H9 (cell line): ENCODE data around the gene CBR3. TPM values are rescaled to one million over a fixed set of nuclear protein-coding genes. Genes with fewer than 3 reads are reported as not detected.

Experiments used
- DNase-seq: peaks from one replicate; pipeline ENCODE4 v3.0.0-alpha.2; 2017
- H2AFZ ChIP-seq: one replicate; pipeline ENCODE4 v1.6.1; 2013; ENCODE audit warnings: mild to moderate bottlenecking, low read length, control low read depth, moderate library complexity
- H2AK5ac ChIP-seq: 2 replicates; pipeline ENCODE4 v1.6.1; 2013; ENCODE audit warnings: low read length, control low read depth, mixed read lengths; ENCODE audit not compliant: insufficient read length
- H2BK120ac ChIP-seq: one replicate; pipeline ENCODE4 v1.6.1; 2013; ENCODE audit warnings: low read depth, mild to moderate bottlenecking, low read length, control low read depth, inconsistent platforms; ENCODE audit not compliant: poor library complexity, severe bottlenecking
- H2BK12ac ChIP-seq: 2 replicates; pipeline ENCODE4 v1.6.1; 2013; ENCODE audit warnings: low read length, control low read depth, mixed read lengths, low read depth; ENCODE audit not compliant: insufficient read length
- H2BK15ac ChIP-seq: 2 replicates; pipeline ENCODE4 v1.6.1; 2013; ENCODE audit warnings: low read depth, low read length, control low read depth
- H2BK20ac ChIP-seq: one replicate; pipeline ENCODE4 v1.6.1; 2013; ENCODE audit warnings: low read depth, mild to moderate bottlenecking, low read length, control low read depth, inconsistent platforms; ENCODE audit not compliant: poor library complexity, severe bottlenecking
- H2BK5ac ChIP-seq: 2 replicates; pipeline ENCODE4 v1.6.1; 2013; ENCODE audit warnings: low read length, control low read depth, mixed read lengths; ENCODE audit not compliant: insufficient read length
- H3K14ac ChIP-seq: 2 replicates; pipeline ENCODE4 v1.6.1; 2013; ENCODE audit warnings: low read length, control low read depth; ENCODE audit not compliant: insufficient read depth
- H3K18ac ChIP-seq: 2 replicates; pipeline ENCODE4 v1.6.1; 2013; ENCODE audit warnings: low read depth, mild to moderate bottlenecking, mixed read lengths, low read length, control low read depth; ENCODE audit not compliant: insufficient read length
- H3K23ac ChIP-seq: 2 replicates; pipeline ENCODE4 v1.6.1; 2013; ENCODE audit warnings: low read length, control low read depth, mixed read lengths, low read depth; ENCODE audit not compliant: insufficient read length
- H3K23me2 ChIP-seq: 2 replicates; pipeline ENCODE4 v1.6.1; 2013; ENCODE audit warnings: low read depth, mild to moderate bottlenecking, mixed read lengths, low read length, control low read depth; ENCODE audit not compliant: insufficient read length, poor library complexity, severe bottlenecking
- H3K27ac ChIP-seq: 2 replicates; pipeline ENCODE4 v1.5.1; 2013; ENCODE audit warnings: low read length, control low read depth, mixed read lengths, low read depth; ENCODE audit not compliant: insufficient read length
- H3K27me3 ChIP-seq: 2 replicates; pipeline ENCODE4 v1.6.1; 2013; ENCODE audit warnings: low read length, control low read depth, inconsistent platforms; ENCODE audit not compliant: insufficient read depth
- H3K4ac ChIP-seq: 2 replicates; pipeline ENCODE4 v1.6.1; 2013; ENCODE audit warnings: low read depth, mild to moderate bottlenecking, control low read depth, inconsistent platforms, low read length, moderate library complexity
- H3K4me1 ChIP-seq: 2 replicates; pipeline ENCODE4 v1.6.1; 2013; ENCODE audit warnings: low read length, control low read depth, inconsistent platforms; ENCODE audit not compliant: insufficient read depth
- H3K4me2 ChIP-seq: 2 replicates; pipeline ENCODE4 v1.6.1; 2013; ENCODE audit warnings: low read length, control low read depth, mixed read lengths; ENCODE audit not compliant: insufficient read length, insufficient read depth
- H3K56ac ChIP-seq: 2 replicates; pipeline ENCODE4 v1.6.1; 2013; ENCODE audit warnings: low read depth, mild to moderate bottlenecking, mixed read lengths, low read length, control low read depth; ENCODE audit not compliant: insufficient read length
- H3K79me1 ChIP-seq: 2 replicates; pipeline ENCODE4 v1.6.1; 2013; ENCODE audit warnings: low read depth, mild to moderate bottlenecking, moderate library complexity, low read length, control low read depth, inconsistent platforms; ENCODE audit not compliant: insufficient read depth, poor library complexity, severe bottlenecking
- H3K79me2 ChIP-seq: 2 replicates; pipeline ENCODE4 v1.6.1; 2013; ENCODE audit warnings: low read length, control low read depth, inconsistent platforms; ENCODE audit not compliant: insufficient read depth
- H3K9ac ChIP-seq: 2 replicates; pipeline ENCODE4 v1.6.1; 2013; ENCODE audit warnings: low read length, control low read depth, mixed read lengths; ENCODE audit not compliant: insufficient read length; ENCODE audit errors: extremely low read depth
- H3K9me3 ChIP-seq: one replicate; pipeline ENCODE4 v1.6.1; 2013; ENCODE audit warnings: low read depth, low read length, inconsistent platforms; ENCODE audit not compliant: control insufficient read depth
- H3T11ph ChIP-seq: one replicate; pipeline ENCODE4 v1.6.1; 2013; ENCODE audit warnings: mild to moderate bottlenecking, low read length, control low read depth, inconsistent platforms
- H4K20me1 ChIP-seq: one replicate; pipeline ENCODE4 v1.6.1; 2013; ENCODE audit not compliant: control insufficient read depth, insufficient read length, insufficient read depth
- H4K5ac ChIP-seq: 2 replicates; pipeline ENCODE4 v1.6.1; 2013; ENCODE audit warnings: low read depth, mild to moderate bottlenecking, mixed read lengths, low read length, control low read depth; ENCODE audit not compliant: insufficient read length
- H4K8ac ChIP-seq: replicated peaks from 2 replicates; pipeline ENCODE4 v1.6.1; 2013; ENCODE audit warnings: low read length, control low read depth, mixed read lengths, low read depth; ENCODE audit not compliant: insufficient read length
- H4K91ac ChIP-seq: 2 replicates; pipeline ENCODE4 v1.6.1; 2013; ENCODE audit warnings: low read depth, mild to moderate bottlenecking, moderate library complexity, mixed read lengths, low read length, control low read depth; ENCODE audit not compliant: insufficient read length
- H3K27ac Mint-ChIP-seq, 3 experiments: 2 replicates in 2 of 3; 3 replicates in 1 of 3; pipeline ENCODE4 v1.8.0; 2020 to 2021; ENCODE audit warnings: mixed read lengths in 3 of 3, mild to moderate bottlenecking in 1 of 3, moderate library complexity in 1 of 3
- H3K27me3 Mint-ChIP-seq: 2 replicates; pipeline ENCODE4 v1.8.0; 2021; ENCODE audit warnings: low read depth, mild to moderate bottlenecking, moderate library complexity, mixed read lengths
- H3K36me3 Mint-ChIP-seq, 3 experiments: 2 replicates in 2 of 3; 3 replicates in 1 of 3; pipeline ENCODE4 v1.8.0; 2020 to 2021; ENCODE audit warnings: low read depth in 3 of 3, mixed read lengths in 3 of 3; ENCODE audit not compliant: insufficient read depth in 1 of 3
- H3K4me1 Mint-ChIP-seq, 2 experiments: 2 replicates each; pipeline ENCODE4 v1.8.0; 2020; ENCODE audit warnings: mixed read lengths in 2 of 2
- H3K4me3 Mint-ChIP-seq, 2 experiments: 2 replicates in 1 of 2; 3 replicates in 1 of 2; pipeline ENCODE4 v1.8.0; 2020 to 2021; ENCODE audit warnings: mild to moderate bottlenecking in 2 of 2, mixed read lengths in 2 of 2, moderate library complexity in 1 of 2
- H3K9me3 Mint-ChIP-seq, 2 experiments: 2 replicates in 1 of 2; 3 replicates in 1 of 2; pipeline ENCODE4 v1.8.0; 2020; ENCODE audit warnings: mild to moderate bottlenecking in 2 of 2, mixed read lengths in 2 of 2, moderate library complexity in 1 of 2
- CTCF ChIP-seq: fragments of 200-600 bp; sonication (generic); conservative IDR thresholded peaks from 3 replicates; pipeline ENCODE4 v1.8.0; 2021; ENCODE audit warnings: antibody characterized with exemption, mild to moderate bottlenecking
- WGBS: extraction: QIAGEN DNeasy Blood & Tissue Kit; methylation state at CpG from one replicate; pipeline ENCODE4 v1.1.7; 2013; ENCODE audit warnings: missing lambda C conversion rate, low lambda C conversion rate, mixed read lengths; ENCODE audit not compliant: insufficient read length; ENCODE audit errors: extremely low coverage; 5-methylcytosine and 5-hydroxymethylcytosine counted together
- total RNA-seq: library from RNA; stranded (reverse); gene quantifications from 2 replicates; pipeline ENCODE4 v1.2.1, GENCODE V29; 2021

Gene CBR3
- total RNA-seq, 1 experiment from 2014 or later, result 2.4 TPM

- no peaks in the 10 kb centered on the region for H3K4me1 ChIP-seq
- H2BK5ac ChIP-seq, result no peak overlapping the region
- H2BK12ac ChIP-seq, result no peak overlapping the region
- no peaks in the 10 kb centered on the region for H3K23me2 ChIP-seq
- no peak for DNase-seq
- no peaks in the 10 kb centered on the region for H3K79me1 ChIP-seq
- H4K8ac ChIP-seq, result no peak overlapping the region
- no peak overlapping the region for H3K14ac ChIP-seq
- Mint-ChIP-seq H3K9me3 (no peaks in the 10 kb centered on the region), H3K4me3 (no peak overlapping the region), H3K27me3 (no peaks in the 10 kb centered on the region), H3K27ac (no peak overlapping the region), H3K36me3 (no peaks in the 10 kb centered on the region), H3K4me1 (peaks cover 11 to 12% of the 10 kb centered on the region in 2 experiments)
- no peak overlapping the region for H3K23ac ChIP-seq
- no peak overlapping the region for H3K27ac ChIP-seq
- H4K91ac ChIP-seq, result no peak overlapping the region
- H4K5ac ChIP-seq, result no peak overlapping the region
- no peak overlapping the region for H2BK120ac ChIP-seq
- no peak overlapping the region for H2BK20ac ChIP-seq
- H3T11ph ChIP-seq, result no peak overlapping the region
- H3K56ac ChIP-seq, result no peak overlapping the region
- H2BK15ac ChIP-seq, result no peak overlapping the region
- no peaks in the 10 kb centered on the region for H4K20me1 ChIP-seq
- WGBS, result no CpG with 5 or more reads among the region's 3 CpGs
- no peak overlapping the region for H2AK5ac ChIP-seq
- no peaks in the 10 kb centered on the region for H3K27me3 ChIP-seq
- no peak overlapping the region for H3K4me2 ChIP-seq
- no peak for TF ChIP-seq CTCF
- H3K9me3 ChIP-seq, result no peaks in the 10 kb centered on the region
- no peaks in the 10 kb centered on the region for H3K79me2 ChIP-seq
- H3K18ac ChIP-seq, result no peak overlapping the region
- no peak overlapping the region for H3K9ac ChIP-seq
- H3K4ac ChIP-seq, result no peak overlapping the region
- no peak overlapping the region for H2AFZ ChIP-seq
Measured at GRCh38 chr21:36145259-36145658, 10.4 kb downstream of the CBR3 start.
